ENCODE results near the gene MTCP1.
A peak's percentile ranks its signal among the peaks of the same experiment; 100 is the strongest.

Gene MTCP1

DNA sequence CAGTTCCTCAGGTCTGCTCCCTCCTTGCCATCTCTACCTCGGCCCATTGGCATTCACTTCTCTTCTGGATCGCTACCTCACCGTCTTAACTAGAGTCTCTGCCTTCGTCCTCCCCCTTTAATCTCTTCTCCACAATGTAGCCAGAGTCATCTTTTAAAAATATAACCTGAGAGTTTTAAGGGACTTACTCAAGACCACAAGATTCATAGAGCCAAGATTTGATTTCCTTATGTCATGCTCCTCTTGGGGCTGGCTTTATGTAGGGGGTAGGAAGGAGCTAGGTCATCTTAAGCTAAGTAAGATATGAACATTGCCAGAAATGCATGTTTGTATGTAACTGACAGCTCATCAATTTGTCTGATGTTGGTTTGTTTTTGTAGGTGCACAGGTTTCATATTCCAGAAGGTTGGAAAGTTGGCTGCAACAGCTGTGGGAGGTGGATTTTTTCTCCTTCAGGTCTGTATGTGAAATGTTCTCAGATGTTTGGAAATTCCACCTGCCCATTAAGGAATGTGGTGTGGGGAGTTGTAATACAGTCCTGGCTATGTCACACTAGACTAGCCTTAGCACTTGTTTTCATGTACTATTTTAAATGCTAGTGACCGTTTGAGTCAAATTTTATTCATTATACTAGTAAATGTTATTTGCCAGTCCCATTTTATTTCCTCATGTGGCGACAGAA, 24.7 kb downstream of the MTCP1 start:
- H3K27ac Mint-ChIP-seq: peak overlapping the region in 1 of 2 donors; percentile 88
- H3K9me3 Mint-ChIP-seq: no peaks in the 10 kb centered on the region
- ATAC-seq (replicated peaks): no peak
- H3K4me3 Mint-ChIP-seq: no peak overlapping the region
- no peaks in the 10 kb centered on the region for H3K27me3 Mint-ChIP-seq
- peaks cover 17% of the 10 kb centered on the region for H3K36me3 Mint-ChIP-seq (ENCODE audit: insufficient read depth)
- H3K4me1 Mint-ChIP-seq (ENCODE audit: low read depth in 2 of 2): peaks cover 7 to 14% of the 10 kb centered on the region in 2 donors
- no peak for DNase-seq

DNA sequence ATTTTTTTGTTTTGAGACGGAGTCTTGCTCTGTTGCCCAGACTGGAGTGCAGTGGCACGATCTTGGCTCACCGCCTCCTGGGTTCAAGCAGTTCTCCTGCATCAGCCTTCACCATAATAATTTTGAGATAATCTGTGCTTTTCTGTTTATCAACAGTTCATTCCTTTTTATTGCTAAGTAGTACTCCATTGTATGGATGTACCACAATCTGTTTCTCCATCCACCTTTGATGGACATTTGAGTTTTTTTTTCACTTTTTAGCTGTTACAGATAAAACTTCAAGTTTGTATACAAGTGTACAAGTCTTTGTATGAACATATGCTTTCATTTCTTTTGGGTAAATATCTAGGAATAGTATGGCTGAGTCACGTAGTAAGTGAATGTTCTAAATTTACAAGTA, 35.2 kb downstream of the MTCP1 start:
- Mint-ChIP-seq H3K36me3 (ENCODE audit: insufficient read depth) (peaks cover 6% of the 10 kb centered on the region), H3K27me3 (no peaks in the 10 kb centered on the region), H3K4me3 (no peak overlapping the region), H3K27ac (no peak overlapping the region), H3K9me3 (no peaks in the 10 kb centered on the region), H3K4me1 (ENCODE audit: low read depth in 2 of 2) (peaks cover 10 to 20% of the 10 kb centered on the region in 2 donors)
- ATAC-seq (replicated peaks) (no peak), DNase-seq (no peak)

DNA sequence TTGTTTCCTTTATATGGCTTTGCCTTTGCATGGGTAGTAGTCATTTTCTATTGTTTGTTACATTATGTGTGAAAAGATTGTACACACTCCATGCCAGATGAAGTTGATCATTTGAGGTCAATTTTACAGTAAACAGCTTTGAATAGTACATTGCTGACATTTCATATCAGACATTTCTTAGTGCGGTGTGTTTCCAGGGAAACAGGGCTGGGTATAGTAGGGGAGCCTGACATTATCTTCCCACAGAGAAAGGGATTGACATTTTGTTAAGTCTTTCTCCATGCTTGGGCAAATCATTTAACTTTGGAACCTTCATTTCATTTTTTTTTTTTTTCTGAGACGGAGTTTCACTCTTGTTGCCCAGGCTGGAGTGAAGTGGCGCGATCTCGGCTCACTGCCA, 39.3 kb downstream of the MTCP1 start:
- DNase-seq (no peak), ATAC-seq (replicated peaks) (no peak)
- Mint-ChIP-seq H3K4me1 (ENCODE audit: low read depth in 2 of 2) (peaks cover 7 to 13% of the 10 kb centered on the region in 2 donors), H3K4me3 (no peak overlapping the region), H3K9me3 (no peaks in the 10 kb centered on the region), H3K27ac (peak overlapping the region in 1 of 2 donors; percentile 76), H3K36me3 (ENCODE audit: insufficient read depth) (peaks cover 15% of the 10 kb centered on the region), H3K27me3 (no peaks in the 10 kb centered on the region)

GRCh38 chrX:155028877-155029291, 42.1 kb downstream of the MTCP1 start:
- DNase-seq (no peak), ATAC-seq (replicated peaks) (no peak)
- Mint-ChIP-seq H3K9me3 (no peaks in the 10 kb centered on the region), H3K27ac (peak overlapping the region; percentile 92 to 95), H3K4me3 (peak overlapping the region in 1 of 2 donors; percentile 51), H3K27me3 (no peaks in the 10 kb centered on the region), H3K36me3 (ENCODE audit: insufficient read depth) (peaks cover 22% of the 10 kb centered on the region), H3K4me1 (ENCODE audit: low read depth in 2 of 2) (peaks cover 7 to 9% of the 10 kb centered on the region in 2 donors)

GRCh38 chrX:155028129-155028528, 42.8 kb downstream of the MTCP1 start:
- H3K9me3 Mint-ChIP-seq: no peaks in the 10 kb centered on the region
- no peaks in the 10 kb centered on the region for H3K27me3 Mint-ChIP-seq
- no peak for DNase-seq
- H3K4me3 Mint-ChIP-seq: peak overlapping the region; percentile 76 to 84
- H3K27ac Mint-ChIP-seq: peak overlapping the region; percentile 92 to 95
- peaks cover 22% of the 10 kb centered on the region for H3K36me3 Mint-ChIP-seq (ENCODE audit: insufficient read depth)
- H3K4me1 Mint-ChIP-seq (ENCODE audit: low read depth in 2 of 2): peaks cover 7 to 9% of the 10 kb centered on the region in 2 donors
- no peak for ATAC-seq (replicated peaks)

DNA sequence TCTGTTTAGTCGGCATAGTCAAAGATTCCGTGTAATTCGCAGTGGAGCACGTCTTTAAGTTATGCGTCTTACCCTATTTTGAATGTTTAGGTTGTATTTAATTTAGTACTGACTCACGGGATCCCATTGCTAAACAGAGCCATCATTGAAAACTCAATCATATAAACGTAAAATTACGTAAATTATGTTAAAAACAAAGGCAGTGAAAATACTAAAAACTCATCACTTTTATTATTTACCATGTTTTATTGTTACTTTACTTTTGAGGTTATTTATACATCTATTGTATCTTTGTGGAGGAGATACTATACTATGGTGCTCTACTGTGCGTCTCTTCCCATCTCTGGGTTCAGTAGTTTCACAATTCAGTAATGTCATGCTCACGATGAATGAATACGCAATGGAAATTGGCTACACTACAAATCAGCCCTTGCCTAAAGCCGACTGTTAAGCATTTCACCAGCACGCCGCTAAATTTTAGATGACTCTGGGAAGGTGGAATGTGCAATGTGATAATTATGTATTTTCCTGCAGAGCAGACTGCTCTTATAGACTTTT, 43.3 kb downstream of the MTCP1 start:
- no peaks in the 10 kb centered on the region for H3K27me3 Mint-ChIP-seq
- peak overlapping the region; percentile 92 to 95 for H3K27ac Mint-ChIP-seq
- peaks cover 22% of the 10 kb centered on the region for H3K36me3 Mint-ChIP-seq (ENCODE audit: insufficient read depth)
- H3K4me3 Mint-ChIP-seq: peak overlapping the region; percentile 76 to 84
- H3K9me3 Mint-ChIP-seq: no peaks in the 10 kb centered on the region
- ATAC-seq (replicated peaks) (no peak), DNase-seq (peak in 2 of 3 experiments; percentile 1 to 5)
- peaks cover 7 to 9% of the 10 kb centered on the region in 2 donors for H3K4me1 Mint-ChIP-seq (ENCODE audit: low read depth in 2 of 2)

- Mint-ChIP-seq H3K36me3 (ENCODE audit: insufficient read depth) (peaks cover 22% of the 10 kb centered on the region), H3K27ac (peak within 1 kb of the TSS; percentile 92 to 95), H3K9me3 (no peaks in the 10 kb centered on the region), H3K4me3 (peak within 1 kb of the TSS; percentile 76 to 84), H3K4me1 (ENCODE audit: low read depth in 2 of 2) (peaks cover 7 to 9% of the 10 kb centered on the region in 2 donors), H3K27me3 (no peaks in the 10 kb centered on the region)
- peak; percentile 86 for ATAC-seq (replicated peaks)
- peak; percentile 89 to 90 (median 89) for DNase-seq
These were observed 44.0 kb downstream of the MTCP1 start, which contains the start of gene FUNDC2 for GRCh38 chrX:155026727-155027508. Gene FUNDC2, plus strand, starts transcription at chrX:155026844. Its CDS starts 95 bp downstream, at chrX:155026939.

DNA sequence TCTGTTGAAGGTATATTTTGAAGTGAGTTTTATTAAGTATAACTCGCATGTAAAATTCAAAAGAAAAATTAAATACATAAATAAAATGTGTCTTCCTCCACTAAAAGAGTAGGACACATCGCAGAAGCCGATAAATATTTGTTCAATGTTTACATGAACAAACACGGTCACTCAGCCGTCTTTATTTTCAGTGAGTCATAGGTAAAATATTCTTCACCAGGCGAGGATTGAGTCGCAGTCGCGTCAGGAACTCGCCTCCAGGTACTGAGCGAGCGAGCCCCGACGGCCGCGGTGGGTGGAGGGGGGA, 44.6 kb downstream of the MTCP1 start:
- peak overlapping the region; percentile 76 to 84 for H3K4me3 Mint-ChIP-seq
- ATAC-seq (replicated peaks): no peak
- no peaks in the 10 kb centered on the region for H3K9me3 Mint-ChIP-seq
- peak overlapping the region; percentile 92 to 95 for H3K27ac Mint-ChIP-seq
- peaks cover 7 to 9% of the 10 kb centered on the region in 2 donors for H3K4me1 Mint-ChIP-seq (ENCODE audit: low read depth in 2 of 2)
- H3K36me3 Mint-ChIP-seq (ENCODE audit: insufficient read depth): peaks cover 21% of the 10 kb centered on the region
- no peaks in the 10 kb centered on the region for H3K27me3 Mint-ChIP-seq
- no peak for DNase-seq

DNA sequence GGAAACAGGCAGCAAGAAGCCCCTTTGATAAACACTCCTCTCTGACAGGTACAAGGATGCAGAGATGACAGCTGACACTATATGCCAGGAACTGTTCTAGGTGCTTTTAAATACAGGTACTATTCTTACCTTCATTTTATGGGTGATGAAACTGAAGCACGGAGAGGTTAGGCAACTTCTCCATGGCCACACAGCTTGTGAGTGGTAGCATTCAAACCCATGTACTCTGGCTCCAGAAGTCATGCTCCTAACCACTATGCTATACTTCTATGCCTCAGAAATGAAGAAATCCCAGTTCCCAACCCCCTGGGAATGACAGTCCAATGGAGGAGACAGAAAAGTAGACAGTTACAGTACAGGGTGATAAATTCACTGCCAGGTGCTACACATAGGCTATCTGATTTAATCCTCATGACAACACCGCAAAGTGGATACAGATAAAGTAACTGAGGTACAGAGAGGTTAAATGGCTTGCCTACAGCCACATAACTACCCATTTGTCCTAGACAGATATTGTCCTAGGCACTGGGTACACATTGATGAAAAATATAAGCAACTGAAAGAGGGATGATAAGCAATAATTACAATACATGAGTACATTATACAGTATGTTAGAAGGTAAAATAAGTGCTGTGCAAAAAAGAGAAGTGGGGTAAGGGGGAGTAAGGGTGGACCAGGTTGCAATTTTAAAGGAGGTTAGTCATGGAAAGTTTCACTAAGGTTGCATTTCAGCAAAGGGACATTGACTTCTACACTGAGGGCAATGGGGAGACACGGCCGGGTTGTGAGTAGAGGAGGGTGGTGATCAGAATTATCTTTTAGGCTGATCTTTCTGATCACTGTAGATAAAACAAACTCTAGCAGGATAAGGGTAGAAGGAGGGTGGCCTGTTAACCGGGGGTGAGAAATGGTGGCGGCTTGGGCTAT, 46.8 kb downstream of the MTCP1 start:
- no peak overlapping the region for H3K4me3 Mint-ChIP-seq
- H3K27ac Mint-ChIP-seq: no peak overlapping the region
- peaks cover 4 to 7% of the 10 kb centered on the region in 2 donors for H3K4me1 Mint-ChIP-seq (ENCODE audit: low read depth in 2 of 2)
- DNase-seq (no peak), ATAC-seq (replicated peaks) (no peak)
- H3K36me3 Mint-ChIP-seq (ENCODE audit: insufficient read depth): peaks cover 17% of the 10 kb centered on the region
- no peaks in the 10 kb centered on the region for H3K9me3 Mint-ChIP-seq
- H3K27me3 Mint-ChIP-seq: no peaks in the 10 kb centered on the region

- DNase-seq (no peak), ATAC-seq (replicated peaks) (no peak)
- H3K36me3 Mint-ChIP-seq (ENCODE audit: insufficient read depth): peaks cover 16% of the 10 kb centered on the region
- H3K27me3 Mint-ChIP-seq: no peaks in the 10 kb centered on the region
- no peaks in the 10 kb centered on the region for H3K4me1 Mint-ChIP-seq (ENCODE audit: low read depth in 2 of 2)
- no peak within 1 kb of the TSS for H3K4me3 Mint-ChIP-seq
- no peak within 1 kb of the TSS for H3K27ac Mint-ChIP-seq
- no peaks in the 10 kb centered on the region for H3K9me3 Mint-ChIP-seq
These were observed 48.4 kb downstream of the MTCP1 start, which contains the start of gene F8 for GRCh38 chrX:155022585-155022984. Gene F8, minus strand, starts transcription at chrX:155022723. Its CDS starts 171 bp downstream, at chrX:155022552.

- Mint-ChIP-seq H3K4me1 (ENCODE audit: low read depth in 2 of 2) (no peaks in the 10 kb centered on the region), H3K9me3 (no peaks in the 10 kb centered on the region), H3K27ac (no peak overlapping the region), H3K27me3 (no peaks in the 10 kb centered on the region), H3K4me3 (no peak overlapping the region), H3K36me3 (ENCODE audit: insufficient read depth) (peaks cover 3% of the 10 kb centered on the region)
- no peak for DNase-seq
- no peak for ATAC-seq (replicated peaks)
These were observed 50.3 kb downstream of the MTCP1 start for GRCh38 chrX:155020591-155020990.

All from effector memory CD8-positive, alpha-beta T cell (primary cell).